NCI-H774 (cell line): Measurements from ENCODE around the gene KCNK5.

Experiments used
- DNase-seq: peaks from one replicate; lab custom pipeline; 2025; lab: John Stamatoyannopoulos, UW

KCNK5 gene

DNA sequence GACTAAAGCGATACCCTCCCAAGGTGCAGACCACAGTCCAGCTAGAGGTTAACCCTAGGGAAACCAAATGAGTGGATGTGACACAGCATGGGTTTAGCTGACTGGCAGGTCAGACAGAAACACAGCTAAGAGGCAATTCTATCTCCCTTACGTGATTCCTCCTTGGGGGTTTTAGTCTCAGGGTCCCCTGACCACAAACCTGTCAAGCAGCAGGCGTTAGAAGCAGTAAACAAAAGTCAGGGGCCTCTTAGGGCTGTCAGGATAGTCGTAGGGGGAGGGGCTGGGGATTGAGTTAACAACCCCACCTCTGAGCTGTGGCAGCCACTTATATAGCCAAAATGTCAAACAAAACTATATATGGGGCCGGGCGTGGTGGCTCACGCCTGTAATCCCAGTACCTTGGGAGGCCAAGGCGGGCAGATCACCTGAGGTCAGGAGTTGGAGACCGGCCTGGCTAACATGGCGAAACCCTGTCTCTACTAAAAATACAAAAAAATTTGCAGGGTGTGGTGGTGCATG is 13.6 kb downstream of the KCNK5 start:
- no peak for DNase-seq

GRCh38 chr6:39214846-39215639 is 14.2 kb downstream of the KCNK5 start:
- no peak for DNase-seq

GRCh38 chr6:39214120-39214813 is 15.0 kb downstream of the KCNK5 start:
- no peak for DNase-seq

DNA sequence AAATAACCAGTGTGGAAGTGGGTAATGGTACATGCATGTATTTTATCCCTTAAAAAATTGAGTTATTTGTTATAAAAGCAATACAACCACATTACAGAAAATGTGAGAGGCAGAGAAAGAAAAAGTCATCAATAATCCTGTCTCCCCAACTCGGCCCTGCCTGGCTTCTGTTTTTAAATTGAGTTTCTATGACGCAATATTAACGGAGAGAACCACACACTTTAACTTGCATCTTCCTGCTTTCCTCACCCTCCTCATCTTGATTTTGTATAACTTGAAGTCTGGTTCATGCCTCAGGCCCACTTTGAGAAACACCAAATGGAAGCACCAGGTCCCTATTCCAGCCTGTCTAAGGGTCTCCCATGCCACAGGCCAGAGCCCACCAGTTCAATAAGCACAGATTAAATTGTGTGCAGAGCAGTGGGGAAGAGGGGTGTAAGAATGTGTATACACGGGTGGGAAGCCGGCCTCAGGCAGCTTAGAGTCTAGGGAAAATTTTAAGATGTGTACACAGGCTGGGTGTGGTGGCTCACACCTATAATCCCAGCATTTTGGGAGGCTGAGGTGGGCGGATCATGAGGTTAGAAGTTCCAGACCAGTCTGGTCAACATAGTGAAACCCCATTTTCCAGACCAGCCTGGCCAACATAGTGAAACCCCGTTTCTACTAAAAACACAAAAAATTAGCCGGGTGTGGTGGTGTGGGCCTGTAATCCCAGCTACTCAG is 15.9 kb downstream of the KCNK5 start:
- DNase-seq = no peak

DNA sequence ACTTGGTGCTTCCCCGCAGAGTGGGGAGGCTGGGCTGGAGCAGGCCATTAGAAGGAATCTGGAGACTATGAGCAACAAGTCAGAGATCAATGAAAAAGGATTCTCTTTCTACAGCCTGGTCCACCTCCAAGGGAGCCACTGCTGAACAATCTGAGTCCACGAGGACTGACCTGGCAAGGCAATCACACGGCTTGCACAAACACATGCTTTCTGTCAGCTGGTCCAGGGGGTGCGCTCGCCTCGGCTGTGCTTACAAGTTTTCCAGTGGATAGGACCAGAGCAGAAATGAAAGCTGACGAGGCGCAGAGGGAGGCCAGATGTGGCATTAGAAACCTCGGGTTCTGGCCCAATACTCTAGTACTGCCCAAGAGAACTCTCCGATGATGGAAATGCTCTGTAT is 18.1 kb downstream of the KCNK5 start:
- DNase-seq = no peak

GRCh38 chr6:39210450-39210849 is 18.8 kb downstream of the KCNK5 start:
- no peak for DNase-seq

GRCh38 chr6:39209911-39210310 is 19.4 kb downstream of the KCNK5 start:
- no peak for DNase-seq

DNA sequence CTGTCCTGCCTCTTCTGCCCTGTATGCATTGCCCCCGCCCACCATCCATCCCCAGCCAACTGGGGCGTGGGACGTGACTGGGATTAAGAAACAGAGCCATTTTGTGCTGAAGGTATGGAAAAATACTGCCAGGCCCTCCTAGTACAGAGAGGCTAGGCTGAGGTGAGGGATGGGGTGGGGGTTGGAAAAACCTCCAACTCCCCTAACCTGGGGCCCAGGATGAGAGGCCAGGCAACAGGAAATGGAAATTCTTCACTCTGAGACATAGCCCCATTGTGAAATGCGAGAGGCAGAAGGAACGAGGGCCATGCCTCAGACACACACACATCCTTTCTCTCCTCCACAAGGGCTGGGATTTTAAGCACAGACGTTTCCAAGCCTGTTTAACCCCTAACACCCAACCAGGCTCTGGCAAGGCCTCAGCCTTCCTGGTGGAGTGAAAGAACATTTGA is 19.9 kb downstream of the KCNK5 start:
- DNase-seq = no peak

- DNase-seq = no peak
Measured at GRCh38 chr6:39208223-39208739, 21.0 kb downstream of the KCNK5 start.

DNA sequence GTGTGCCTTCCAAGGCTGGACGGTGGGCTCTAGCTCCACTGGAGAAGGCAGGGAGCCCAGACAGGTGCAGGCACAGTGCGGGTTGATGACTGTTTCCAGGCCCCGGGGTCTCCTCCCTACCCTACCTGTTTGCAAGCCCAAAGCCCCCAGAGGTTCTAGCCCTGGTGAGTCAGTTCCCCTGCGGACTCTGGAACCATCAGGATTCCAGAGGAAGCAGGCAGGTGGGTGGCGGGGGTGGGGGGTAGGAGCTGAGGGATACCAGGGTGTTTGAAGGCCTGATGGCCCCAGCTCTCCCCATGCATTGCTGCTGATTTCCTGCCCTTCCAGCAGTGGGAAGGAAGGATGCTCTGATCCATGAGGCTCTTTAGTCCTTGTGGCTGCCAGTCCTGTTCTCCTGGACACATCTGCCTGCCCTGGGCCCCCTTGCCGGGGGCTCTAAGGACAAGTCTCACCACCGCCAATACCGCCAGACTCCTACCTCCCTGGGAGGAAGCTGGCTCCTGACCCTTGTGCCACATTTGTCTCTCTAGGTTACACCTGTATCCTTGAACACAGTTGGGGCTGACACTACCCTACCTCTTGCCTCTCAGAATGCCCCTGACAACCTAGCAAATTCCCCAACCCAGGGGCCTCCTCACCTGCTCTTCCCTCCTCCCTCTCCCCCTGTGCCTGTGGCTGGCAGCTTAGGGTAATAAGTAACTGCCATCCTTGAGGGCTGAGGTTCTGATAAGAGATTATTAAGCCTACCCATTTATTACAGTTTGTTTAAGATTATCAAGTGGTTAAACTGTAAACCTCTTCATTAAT is 21.7 kb downstream of the KCNK5 start:
- DNase-seq = no peak

GRCh38 chr6:39206250-39206721 is 23.0 kb downstream of the KCNK5 start:
- DNase-seq = no peak

GRCh38 chr6:39204646-39205244 is 24.5 kb downstream of the KCNK5 start:
- no peak for DNase-seq

DNA sequence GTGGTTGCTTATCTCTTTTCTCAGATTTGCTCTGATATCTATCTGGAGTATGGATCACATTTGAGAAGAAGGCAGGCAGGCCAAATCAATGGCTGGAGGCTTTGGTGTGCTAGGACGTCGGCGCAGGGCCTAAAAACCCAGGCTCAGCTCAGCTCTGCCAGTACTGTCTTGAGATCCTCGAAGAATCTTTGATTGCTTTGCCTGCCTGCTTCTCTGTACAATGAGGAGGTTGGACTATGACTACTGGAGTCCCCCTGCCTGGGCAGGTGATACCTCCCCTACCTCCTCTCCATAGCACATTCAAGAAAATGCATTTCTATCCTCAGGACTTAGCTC is 25.1 kb downstream of the KCNK5 start:
- no peak for DNase-seq

GRCh38 chr6:39203436-39204159 is 25.7 kb downstream of the KCNK5 start:
- no peak for DNase-seq

- no peak for DNase-seq
Measured at GRCh38 chr6:39202166-39202565, 27.1 kb downstream of the KCNK5 start.

DNA sequence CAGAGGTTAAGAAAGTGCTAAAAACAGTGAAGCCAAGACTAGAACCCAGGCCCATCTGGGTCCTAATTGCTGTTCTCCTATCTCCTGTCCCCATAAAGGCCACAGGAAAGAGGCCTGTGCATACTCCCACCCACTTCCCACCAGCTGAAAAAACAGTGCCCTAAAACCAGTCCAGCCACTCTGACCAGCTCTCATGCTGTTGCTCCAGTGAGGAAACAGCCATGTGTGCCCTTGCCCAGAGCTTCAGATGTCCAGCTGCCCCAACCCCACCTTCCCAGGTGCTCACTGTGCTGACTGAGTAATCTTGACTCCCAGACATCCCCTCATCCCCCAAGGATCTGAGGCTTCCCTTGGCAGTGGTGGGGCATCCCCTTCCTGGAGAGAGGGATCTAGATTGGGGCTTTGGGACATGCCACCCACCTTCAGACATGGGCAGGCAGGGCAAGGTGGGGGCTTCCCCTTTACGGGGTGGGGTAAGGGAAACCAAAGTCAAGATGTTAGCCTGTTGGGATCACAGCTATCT is 28.7 kb downstream of the KCNK5 start:
- no peak for DNase-seq

DNA sequence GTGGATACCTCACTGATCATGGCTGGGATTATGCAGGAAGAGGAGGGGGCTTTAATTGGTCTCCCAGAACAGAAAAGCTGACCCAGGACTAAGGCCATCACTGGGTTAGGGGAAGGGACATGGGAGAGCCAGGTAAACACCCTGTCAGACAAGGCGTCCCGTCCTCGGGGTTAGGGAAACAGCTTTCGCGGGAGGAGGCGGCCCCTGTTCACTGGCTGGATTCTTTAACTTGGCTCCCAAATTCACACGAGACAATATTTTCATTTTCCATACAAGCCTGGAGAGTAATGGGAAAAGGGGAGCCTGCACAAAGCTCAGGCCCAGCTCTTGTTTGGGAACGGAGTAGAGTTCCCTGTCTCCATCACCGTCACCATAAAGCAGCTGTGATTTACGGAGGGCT is 29.3 kb downstream of the KCNK5 start:
- no peak for DNase-seq

- DNase-seq = no peak
Measured at GRCh38 chr6:39199231-39199940, 29.9 kb downstream of the KCNK5 start.

- no peak for DNase-seq
Measured at GRCh38 chr6:39198528-39198927, 30.7 kb downstream of the KCNK5 start.
